K562 (cell line): Measurements from ENCODE around the gene LY6G6C. TPM values are rescaled to one million over a fixed set of nuclear protein-coding genes. Genes with fewer than 3 reads are reported as not detected.
A peak's percentile ranks its signal among the peaks of the same experiment; 100 is the strongest.

Experiments used
- ARID3B ChIP-seq: fragments of 250-450 bp; sonication (Bioruptor Pico); IDR thresholded peaks from 2 replicates; pipeline ENCODE4 v1.4.0; 2020; ENCODE audit warnings: borderline replicate concordance
- CCNT2 ChIP-seq: IDR thresholded peaks from 2 replicates; pipeline ENCODE4 v1.6.1; 2011; ENCODE audit warnings: borderline replicate concordance, low read depth, mild to moderate bottlenecking, moderate library complexity, mixed read lengths, low read length; ENCODE audit not compliant: insufficient read length; ENCODE audit errors: extremely low read depth
- CHD1 ChIP-seq: fragments of 200-600 bp; sonication (generic); IDR thresholded peaks from one replicate; pipeline ENCODE4 v1.6.1; 2012; ENCODE audit warnings: mild to moderate bottlenecking, moderate library complexity, low read length, inconsistent platforms
- FOXK2 ChIP-seq, 2 experiments: fragments of 450-650 bp; IDR thresholded peaks in 1 of 2; conservative IDR thresholded peaks in 1 of 2; 2 replicates each; pipeline ENCODE4 v1.6.1; 2016; ENCODE audit warnings: low read depth in 2 of 2, mild to moderate bottlenecking in 1 of 2
- HNRNPUL1 ChIP-seq: fragments of 200-400 bp; formaldehyde crosslinking; IDR thresholded peaks from 2 replicates; pipeline ENCODE4 v1.6.1; 2017; ENCODE audit warnings: low read length
- JUN ChIP-seq, 2 experiments: sonication (generic) in 1 of 2; formaldehyde crosslinking in 1 of 2; IDR thresholded peaks; 2 replicates each; pipeline versions ENCODE4 v1.6.1 to v1.8.0; 2012 to 2022; ENCODE audit warnings: borderline replicate concordance in 2 of 2, mild to moderate bottlenecking in 2 of 2, improper control_type of control experiment in 1 of 2, low read depth in 1 of 2, low read length in 1 of 2, missing genetic modification reagents in 1 of 2
- KDM5B ChIP-seq: fragments of 200-600 bp; sonication (generic); IDR thresholded peaks from 2 replicates; pipeline ENCODE4 v1.6.1; 2012; ENCODE audit warnings: low read depth, mild to moderate bottlenecking, moderate library complexity, low read length, control low read depth, inconsistent platforms; ENCODE audit not compliant: insufficient replicate concordance
- PHF20 ChIP-seq: fragments of 450-650 bp; IDR thresholded peaks from 2 replicates; pipeline ENCODE4 v1.6.1; 2018; ENCODE audit not compliant: partially characterized antibody
- RBM14 ChIP-seq: fragments of 200-400 bp; formaldehyde crosslinking; IDR thresholded peaks from 2 replicates; pipeline ENCODE4 v1.6.1; 2018; ENCODE audit warnings: low read depth, mild to moderate bottlenecking, low read length, moderate library complexity, borderline replicate concordance; ENCODE audit not compliant: insufficient read depth
- SMAD4 ChIP-seq: fragments of 250-450 bp; sonication (Bioruptor Pico); conservative IDR thresholded peaks from 2 replicates; pipeline ENCODE4 v1.8.0; 2021; ENCODE audit warnings: inconsistent platforms, mild to moderate bottlenecking, moderate library complexity
- TSC22D4 ChIP-seq: fragments of 450-650 bp; IDR thresholded peaks from 2 replicates; pipeline ENCODE4 v1.6.1; 2016; ENCODE audit warnings: missing genetic modification characterization, missing biosample characterization, control low read depth
- YY1 ChIP-seq, 3 experiments: IDR thresholded peaks; 2 replicates each; pipeline ENCODE4 v1.6.1; 2011; ENCODE audit warnings: low read length in 2 of 3, mild to moderate bottlenecking in 2 of 3, moderate library complexity in 2 of 3, borderline replicate concordance in 1 of 3, control low read depth in 1 of 3, low read depth in 1 of 3; ENCODE audit not compliant: insufficient read depth in 3 of 3, insufficient replicate concordance in 2 of 3, control insufficient read depth in 1 of 3, insufficient read length in 1 of 3; ENCODE audit errors: extremely low read depth in 1 of 3
- ZC3H11A ChIP-seq: IDR thresholded peaks from 2 replicates; pipeline ENCODE4 v1.6.1; 2012; ENCODE audit warnings: low read depth, low read length, improper control_type of control experiment
- polyA plus RNA-seq, 8 experiments: library from polyadenylated mRNA; depleted of rRNA in 4 of 8; stranded (reverse) in 5 of 8; unstranded in 3 of 8; fragments of >200 nt; fragmentation: Nextera tagmentation in 2 of 8; fragmentation: Illumina TruSeq in 1 of 8; extraction: Ambion mirVana in 2 of 8; extraction: Trizol in 1 of 8; gene quantifications; 2 replicates each; pipeline versions ENCODE4 v1.2.1 to v1.2.3, GENCODE V29; 2011 to 2014; ENCODE audit warnings: inconsistent platforms in 1 of 8, missing spikeins in 1 of 8
- total RNA-seq, 7 experiments: library from RNA; depleted of rRNA in 6 of 7; stranded (reverse); fragments of >200 nt in 6 of 7; fragmentation: Illumina TruSeq in 2 of 7; extraction: Trizol in 2 of 7; gene quantifications; 2 replicates each; pipeline versions ENCODE4 v1.2.1 to v1.2.3, GENCODE V29; 2011 to 2021; ENCODE audit warnings: low replicate concordance in 1 of 7
- TF ChIP-seq, protein P1 (sequence below): sonication (generic); formaldehyde crosslinking; IDR thresholded peaks from 2 replicates; pipeline ENCODE4 v1.8.1; 2023; ENCODE audit warnings: mild to moderate bottlenecking, missing genetic modification reagents
- TF ChIP-seq, protein P2 (sequence below): fragments of 450-650 bp; formaldehyde crosslinking; IDR thresholded peaks from 2 replicates; pipeline ENCODE4 v1.4.0; 2020; ENCODE audit warnings: mild to moderate bottlenecking, moderate library complexity
- TF ChIP-seq, protein P3 (sequence below), 2 experiments: fragments of 450-650 bp in 1 of 2; sonication (generic) in 1 of 2; formaldehyde crosslinking in 1 of 2; IDR thresholded peaks in 1 of 2; conservative IDR thresholded peaks in 1 of 2; 2 replicates each; pipeline versions ENCODE4 v1.6.1 to v1.8.1; 2016 to 2023; ENCODE audit warnings: mild to moderate bottlenecking in 2 of 2, moderate library complexity in 2 of 2, inconsistent platforms in 1 of 2, missing genetic modification reagents in 1 of 2

The LY6G6C gene
- total and polyA plus RNA-seq, 9 of the 15 experiments (the other 6 are each of a cell fraction or from before 2014, with no cell fraction given): 0.06 to 0.20 TPM; not detected in 7

DNA sequence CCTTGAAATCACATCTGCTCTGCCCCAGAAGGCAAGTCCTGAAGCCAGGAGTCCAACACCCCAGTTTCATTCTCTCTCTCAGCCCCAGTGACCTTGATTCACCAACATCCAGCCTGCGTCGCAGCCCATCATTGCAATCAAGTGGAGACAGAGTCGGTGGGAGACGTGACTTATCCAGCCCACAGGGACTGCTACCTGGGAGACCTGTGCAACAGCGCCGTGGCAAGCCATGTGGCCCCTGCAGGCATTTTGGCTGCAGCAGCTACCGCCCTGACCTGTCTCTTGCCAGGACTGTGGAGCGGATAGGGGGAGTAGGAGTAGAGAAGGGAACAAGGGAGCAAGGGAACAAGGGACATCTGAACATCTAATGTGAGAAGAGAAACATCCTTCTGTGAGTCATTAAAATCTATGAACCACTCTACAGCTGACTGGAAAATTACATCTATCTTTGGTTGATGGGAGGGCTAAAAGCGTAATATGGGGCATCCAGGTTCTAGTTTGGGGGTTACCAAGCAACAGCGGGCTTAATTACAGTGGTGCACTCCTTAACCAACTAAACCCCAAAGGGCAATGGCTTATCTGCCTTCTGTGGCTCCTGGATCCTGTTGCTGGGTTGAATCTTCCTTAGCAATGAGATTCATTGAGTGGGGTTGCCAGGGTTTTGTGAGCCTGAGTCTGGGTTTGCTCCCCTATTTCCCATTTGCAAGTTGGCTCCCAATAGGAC is 3.9 kb downstream of the LY6G6C start (continued):
- TF ChIP-seq, protein P1, sequence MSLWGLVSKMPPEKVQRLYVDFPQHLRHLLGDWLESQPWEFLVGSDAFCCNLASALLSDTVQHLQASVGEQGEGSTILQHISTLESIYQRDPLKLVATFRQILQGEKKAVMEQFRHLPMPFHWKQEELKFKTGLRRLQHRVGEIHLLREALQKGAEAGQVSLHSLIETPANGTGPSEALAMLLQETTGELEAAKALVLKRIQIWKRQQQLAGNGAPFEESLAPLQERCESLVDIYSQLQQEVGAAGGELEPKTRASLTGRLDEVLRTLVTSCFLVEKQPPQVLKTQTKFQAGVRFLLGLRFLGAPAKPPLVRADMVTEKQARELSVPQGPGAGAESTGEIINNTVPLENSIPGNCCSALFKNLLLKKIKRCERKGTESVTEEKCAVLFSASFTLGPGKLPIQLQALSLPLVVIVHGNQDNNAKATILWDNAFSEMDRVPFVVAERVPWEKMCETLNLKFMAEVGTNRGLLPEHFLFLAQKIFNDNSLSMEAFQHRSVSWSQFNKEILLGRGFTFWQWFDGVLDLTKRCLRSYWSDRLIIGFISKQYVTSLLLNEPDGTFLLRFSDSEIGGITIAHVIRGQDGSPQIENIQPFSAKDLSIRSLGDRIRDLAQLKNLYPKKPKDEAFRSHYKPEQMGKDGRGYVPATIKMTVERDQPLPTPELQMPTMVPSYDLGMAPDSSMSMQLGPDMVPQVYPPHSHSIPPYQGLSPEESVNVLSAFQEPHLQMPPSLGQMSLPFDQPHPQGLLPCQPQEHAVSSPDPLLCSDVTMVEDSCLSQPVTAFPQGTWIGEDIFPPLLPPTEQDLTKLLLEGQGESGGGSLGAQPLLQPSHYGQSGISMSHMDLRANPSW (CRISPR knock-in tag): peak; percentile 66; the same call in 1 of the 2 replicates
- TF ChIP-seq ARID3B (CRISPR knock-in tag): 0 out of 2 replicates have a peak, but pooled peaks have one; percentile 9
- no peak for TF ChIP-seq ZC3H11A
- no peak for TF ChIP-seq CHD1
- TF ChIP-seq TSC22D4 (tag): no peak
- no peak for TF ChIP-seq JUN (IDR thresholded peaks at IDR 0.05; ENCODE audit: borderline replicate concordance, low read depth, low read length)
- TF ChIP-seq JUN (CRISPR knock-in tag; IDR thresholded peaks at IDR 0.05; ENCODE audit: borderline replicate concordance): no peak
- TF ChIP-seq YY1 (IDR thresholded peaks at IDR 0.05; ENCODE audit: borderline replicate concordance in 1 of 3, control insufficient read depth in 1 of 3, extremely low read depth in 1 of 3, insufficient read depth in 3 of 3, insufficient read length in 1 of 3, insufficient replicate concordance in 2 of 3, low read depth in 1 of 3, low read length in 2 of 3): peak in 1 of 3 experiments; percentile 76
- TF ChIP-seq, protein P2, sequence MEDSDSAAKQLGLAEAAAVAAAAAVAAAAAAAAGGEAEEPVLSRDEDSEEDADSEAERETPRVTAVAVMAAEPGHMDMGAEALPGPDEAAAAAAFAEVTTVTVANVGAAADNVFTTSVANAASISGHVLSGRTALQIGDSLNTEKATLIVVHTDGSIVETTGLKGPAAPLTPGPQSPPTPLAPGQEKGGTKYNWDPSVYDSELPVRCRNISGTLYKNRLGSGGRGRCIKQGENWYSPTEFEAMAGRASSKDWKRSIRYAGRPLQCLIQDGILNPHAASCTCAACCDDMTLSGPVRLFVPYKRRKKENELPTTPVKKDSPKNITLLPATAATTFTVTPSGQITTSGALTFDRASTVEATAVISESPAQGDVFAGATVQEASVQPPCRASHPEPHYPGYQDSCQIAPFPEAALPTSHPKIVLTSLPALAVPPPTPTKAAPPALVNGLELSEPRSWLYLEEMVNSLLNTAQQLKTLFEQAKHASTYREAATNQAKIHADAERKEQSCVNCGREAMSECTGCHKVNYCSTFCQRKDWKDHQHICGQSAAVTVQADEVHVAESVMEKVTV: no peak
- 0 out of 2 replicates have a peak, but pooled peaks have one; percentile 27 for TF ChIP-seq SMAD4 (CRISPR knock-in tag)
- no peak for TF ChIP-seq RBM14
- TF ChIP-seq, protein P3, sequence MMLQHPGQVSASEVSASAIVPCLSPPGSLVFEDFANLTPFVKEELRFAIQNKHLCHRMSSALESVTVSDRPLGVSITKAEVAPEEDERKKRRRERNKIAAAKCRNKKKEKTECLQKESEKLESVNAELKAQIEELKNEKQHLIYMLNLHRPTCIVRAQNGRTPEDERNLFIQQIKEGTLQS (IDR thresholded peaks at IDR 0.05): no peak
- TF ChIP-seq, protein P3 (CRISPR knock-in tag; conservative IDR thresholded peaks at IDR 0.05): no peak; the same call in 1 of the 2 replicates
- TF ChIP-seq HNRNPUL1: no peak
- peak; percentile 22 for TF ChIP-seq CCNT2
- peak; percentile 47 to 53; a peak in 2 of 4 replicates for TF ChIP-seq FOXK2 (conservative IDR thresholded peaks at IDR 0.05 in 1 of 2, IDR thresholded peaks at IDR 0.05 in 1 of 2; ENCODE audit: low read depth in 2 of 2)
- peak; percentile 60 for TF ChIP-seq PHF20
- TF ChIP-seq KDM5B: no peak
